ENCODE measurements around the gene DARS2. TPM values are rescaled to one million over a fixed set of nuclear protein-coding genes. Genes with fewer than 3 reads are reported as not detected.

The DARS2 gene
- 5.6 and 9.8 TPM in 2 replicates for total RNA-seq

GRCh38 chr1:173824315-173825081 lies at the start of gene DARS2, which contains the start of gene CENPL:
TSS of gene DARS2 (plus strand) at chr1:173824673. CDS start at chr1:173825230, 557 bp downstream.
TSS of gene CENPL (minus strand) at chr1:173824883. CDS start at chr1:173811299, 13,584 bp downstream.

GRCh38 chr1:173867753-173868265 lies 43.3 kb downstream of the DARS2 start, which contains the start of gene GAS5:
TSS of gene GAS5 (minus strand) at chr1:173867989.

GRCh38 chr1:173868266-173869020 lies 44.0 kb downstream of the DARS2 start, which contains the start of gene ZBTB37:
TSS of gene ZBTB37 (plus strand) at chr1:173868380. CDS start at chr1:173870226, 1,846 bp downstream.

Other genes with a start within 250 kb of the DARS2 start
- gene SLC9C2, start 221.6 kb upstream of the DARS2 start, total RNA-seq = not detected in 2 replicates
- not detected in 2 replicates for gene TEX50, start 189.3 kb upstream of the DARS2 start, total RNA-seq
- 0.34 and 0.79 TPM in 2 replicates for gene ANKRD45, start 154.8 kb upstream of the DARS2 start, total RNA-seq
- gene KLHL20, start 109.7 kb upstream of the DARS2 start, total RNA-seq = 30.7 and 43.4 TPM in 2 replicates
- gene CENPL, start 210 bp downstream of the DARS2 start, total RNA-seq = 3.9 and 8.4 TPM in 2 replicates
- gene GAS5, start 43.3 kb downstream of the DARS2 start, total RNA-seq = 384 and 487 TPM in 2 replicates
- gene ZBTB37, start 43.7 kb downstream of the DARS2 start, total RNA-seq = 5.0 and 5.3 TPM in 2 replicates
- not detected in 2 replicates for gene SERPINC1, start 92.7 kb downstream of the DARS2 start, total RNA-seq
- gene RC3H1, start 197.7 kb downstream of the DARS2 start, total RNA-seq = 13.9 and 15.7 TPM in 2 replicates